AG09319 (cell line): Measurements from ENCODE around the gene BRINP1.
A peak's percentile ranks its signal among the peaks of the same experiment; 100 is the strongest.

Experiments used
- DNase-seq: peaks from one replicate; pipeline ENCODE4 v3.0.0-alpha.2; 2010; ENCODE audit warnings: low read depth; ENCODE audit errors: extremely low read depth
- TF ChIP-seq, protein P1 (sequence below): IDR thresholded peaks from 2 replicates; pipeline ENCODE4 v1.5.1; 2011; ENCODE audit warnings: low read depth, mild to moderate bottlenecking, inconsistent platforms, low read length, moderate library complexity

The BRINP1 gene

DNA sequence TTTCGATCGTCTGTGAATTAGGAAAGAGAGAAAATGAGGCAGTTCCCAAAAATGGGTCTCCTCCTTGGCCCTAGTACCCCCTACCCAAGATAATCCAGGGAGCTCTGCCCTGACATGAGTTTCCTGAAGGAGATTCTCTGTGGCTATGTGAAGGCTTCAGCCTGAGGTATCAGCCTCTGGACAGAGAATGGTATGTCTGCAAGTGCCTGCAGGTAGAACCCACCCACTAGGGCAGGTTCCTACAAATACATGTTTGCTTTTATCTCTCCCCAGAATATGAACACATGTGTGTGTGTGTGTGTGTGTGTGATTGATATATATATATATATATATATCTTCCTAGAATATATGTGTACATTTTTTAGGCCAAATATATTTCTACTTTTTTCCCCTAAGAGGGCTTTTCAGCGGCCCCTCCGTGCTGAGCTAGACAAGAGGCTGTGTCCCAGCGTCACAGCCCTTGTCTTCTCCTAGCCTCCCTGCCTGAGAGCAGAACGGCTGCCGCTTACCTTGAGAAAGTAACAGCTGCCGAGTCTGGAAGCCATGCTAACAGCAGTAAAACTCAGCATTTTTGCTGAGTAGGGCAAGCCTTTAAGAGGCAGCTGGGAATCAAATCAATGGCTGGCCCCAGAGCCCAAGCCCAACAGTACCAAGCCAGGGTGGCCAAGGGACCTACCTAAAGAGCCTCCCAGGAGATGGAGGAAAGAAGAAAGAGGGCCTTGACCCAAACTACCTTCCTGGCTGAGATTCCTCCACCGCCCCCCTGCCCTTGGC is 2.1 kb downstream of the BRINP1 start:
- DNase-seq, result no peak
- TF ChIP-seq, protein P1, sequence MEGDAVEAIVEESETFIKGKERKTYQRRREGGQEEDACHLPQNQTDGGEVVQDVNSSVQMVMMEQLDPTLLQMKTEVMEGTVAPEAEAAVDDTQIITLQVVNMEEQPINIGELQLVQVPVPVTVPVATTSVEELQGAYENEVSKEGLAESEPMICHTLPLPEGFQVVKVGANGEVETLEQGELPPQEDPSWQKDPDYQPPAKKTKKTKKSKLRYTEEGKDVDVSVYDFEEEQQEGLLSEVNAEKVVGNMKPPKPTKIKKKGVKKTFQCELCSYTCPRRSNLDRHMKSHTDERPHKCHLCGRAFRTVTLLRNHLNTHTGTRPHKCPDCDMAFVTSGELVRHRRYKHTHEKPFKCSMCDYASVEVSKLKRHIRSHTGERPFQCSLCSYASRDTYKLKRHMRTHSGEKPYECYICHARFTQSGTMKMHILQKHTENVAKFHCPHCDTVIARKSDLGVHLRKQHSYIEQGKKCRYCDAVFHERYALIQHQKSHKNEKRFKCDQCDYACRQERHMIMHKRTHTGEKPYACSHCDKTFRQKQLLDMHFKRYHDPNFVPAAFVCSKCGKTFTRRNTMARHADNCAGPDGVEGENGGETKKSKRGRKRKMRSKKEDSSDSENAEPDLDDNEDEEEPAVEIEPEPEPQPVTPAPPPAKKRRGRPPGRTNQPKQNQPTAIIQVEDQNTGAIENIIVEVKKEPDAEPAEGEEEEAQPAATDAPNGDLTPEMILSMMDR, result no peak

DNA sequence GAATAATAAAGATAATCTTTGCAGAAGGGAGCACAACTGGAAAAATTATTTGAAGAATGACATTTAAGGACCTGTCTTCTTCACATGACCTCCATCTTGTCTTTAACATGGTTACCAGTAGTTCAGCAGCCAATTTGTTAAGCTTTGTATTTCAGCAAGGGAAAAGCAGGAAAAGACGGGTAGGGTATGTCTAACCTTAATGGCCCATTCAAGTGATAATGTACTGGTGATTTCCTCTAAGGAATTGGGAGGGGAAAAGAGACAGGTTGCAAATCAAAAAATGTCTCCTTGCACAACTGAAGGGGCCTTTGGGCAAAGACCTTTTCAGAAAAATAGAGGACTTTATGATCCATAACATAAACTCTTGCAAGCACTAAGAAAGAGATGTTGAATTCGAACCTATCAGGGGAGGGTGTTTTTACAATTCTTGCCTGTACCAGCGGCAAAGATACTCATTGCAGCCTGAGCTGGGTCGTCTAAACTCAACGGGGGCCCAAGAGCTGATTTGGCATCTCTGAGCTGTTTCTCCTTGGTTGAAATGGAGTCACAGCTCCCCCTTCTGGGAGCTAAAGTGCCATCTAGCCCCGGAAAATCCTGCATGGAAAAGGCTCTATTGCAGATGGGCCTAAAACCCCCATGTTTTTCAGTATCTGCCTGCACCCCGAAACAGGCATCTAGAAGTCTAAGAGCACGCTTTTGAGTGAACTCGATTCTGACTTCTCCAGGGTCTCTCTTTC is 3.8 kb downstream of the BRINP1 start:
- TF ChIP-seq, protein P1, result peak; percentile 42
- no peak for DNase-seq

DNA sequence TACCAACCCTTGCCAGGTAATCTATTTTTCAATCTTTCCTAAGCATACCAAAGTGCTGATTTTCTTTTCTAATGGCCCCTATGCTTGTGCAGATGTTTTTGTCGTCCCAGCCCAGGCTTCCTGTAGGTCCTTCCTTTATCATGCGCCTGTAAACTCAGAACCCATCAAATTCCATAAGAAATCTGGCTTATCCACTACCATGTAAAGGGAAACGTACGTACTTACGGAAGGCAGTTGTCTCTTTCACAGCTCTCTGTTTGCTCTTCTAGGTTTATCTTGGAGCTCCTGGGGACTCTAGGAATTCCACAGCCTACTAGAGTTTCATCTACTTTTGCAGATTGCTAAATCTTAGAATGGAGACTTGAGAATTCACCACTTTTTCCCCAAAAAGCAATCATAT is 9.0 kb downstream of the BRINP1 start:
- DNase-seq, result no peak
- TF ChIP-seq, protein P1, result no peak

DNA sequence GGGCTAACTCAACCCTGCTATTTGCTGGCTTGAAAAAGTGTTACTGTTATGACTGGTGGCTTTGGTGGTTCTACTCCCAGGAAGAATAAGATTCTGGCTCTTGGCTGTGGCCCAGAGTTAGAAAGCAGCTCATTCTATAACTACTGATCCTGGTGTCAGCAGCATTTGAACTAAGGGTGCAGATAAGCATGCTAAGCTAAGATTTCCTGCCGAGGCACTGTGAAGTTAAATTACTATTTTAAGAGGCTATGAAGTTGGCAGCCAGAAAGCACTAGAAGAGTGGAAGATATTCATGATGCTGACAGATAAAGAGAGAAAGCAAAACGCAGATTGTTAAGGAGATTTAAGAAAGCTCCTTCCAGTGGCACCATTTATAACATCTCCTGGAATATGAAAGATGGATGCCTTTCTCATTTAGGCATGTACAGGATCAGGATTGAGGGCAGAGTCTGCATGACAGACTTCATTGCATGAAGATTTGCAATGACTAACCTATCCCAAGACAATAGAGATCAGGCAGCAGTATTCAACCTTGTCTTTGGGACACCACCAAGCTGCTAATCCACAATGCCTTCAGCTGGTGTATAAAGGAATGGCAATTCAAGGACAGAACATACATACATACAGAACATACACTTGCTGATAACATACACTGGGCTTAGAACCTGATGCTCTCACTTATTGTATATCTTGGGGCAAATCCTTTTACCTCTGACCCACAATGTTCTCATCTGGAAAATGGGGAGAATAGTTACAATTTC is 11.7 kb downstream of the BRINP1 start:
- TF ChIP-seq, protein P1, result no peak
- DNase-seq, result no peak

DNA sequence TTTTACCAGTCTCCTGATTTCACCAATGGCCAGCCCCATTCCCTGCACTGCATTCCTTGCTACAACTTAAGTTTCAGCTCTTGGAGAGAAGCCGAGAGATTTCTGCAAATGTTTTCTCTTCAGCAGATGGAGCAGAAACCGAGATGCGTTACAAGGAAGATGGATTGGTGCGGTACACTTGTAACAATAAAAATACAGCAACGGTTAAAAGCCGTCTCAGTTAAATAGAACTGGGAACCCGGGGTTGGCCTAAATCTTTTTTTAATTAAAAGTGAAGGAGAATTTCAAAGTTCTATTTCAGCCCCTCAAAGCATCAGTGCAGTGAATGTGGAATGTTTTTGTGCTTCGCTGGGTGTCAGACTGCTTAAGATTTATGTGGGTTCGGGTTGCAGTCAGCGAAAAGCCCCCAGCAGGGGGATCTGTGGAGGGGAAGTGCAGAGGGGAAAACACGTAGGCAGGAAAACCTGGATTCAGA is 19.8 kb downstream of the BRINP1 start:
- no peak for DNase-seq

DNA sequence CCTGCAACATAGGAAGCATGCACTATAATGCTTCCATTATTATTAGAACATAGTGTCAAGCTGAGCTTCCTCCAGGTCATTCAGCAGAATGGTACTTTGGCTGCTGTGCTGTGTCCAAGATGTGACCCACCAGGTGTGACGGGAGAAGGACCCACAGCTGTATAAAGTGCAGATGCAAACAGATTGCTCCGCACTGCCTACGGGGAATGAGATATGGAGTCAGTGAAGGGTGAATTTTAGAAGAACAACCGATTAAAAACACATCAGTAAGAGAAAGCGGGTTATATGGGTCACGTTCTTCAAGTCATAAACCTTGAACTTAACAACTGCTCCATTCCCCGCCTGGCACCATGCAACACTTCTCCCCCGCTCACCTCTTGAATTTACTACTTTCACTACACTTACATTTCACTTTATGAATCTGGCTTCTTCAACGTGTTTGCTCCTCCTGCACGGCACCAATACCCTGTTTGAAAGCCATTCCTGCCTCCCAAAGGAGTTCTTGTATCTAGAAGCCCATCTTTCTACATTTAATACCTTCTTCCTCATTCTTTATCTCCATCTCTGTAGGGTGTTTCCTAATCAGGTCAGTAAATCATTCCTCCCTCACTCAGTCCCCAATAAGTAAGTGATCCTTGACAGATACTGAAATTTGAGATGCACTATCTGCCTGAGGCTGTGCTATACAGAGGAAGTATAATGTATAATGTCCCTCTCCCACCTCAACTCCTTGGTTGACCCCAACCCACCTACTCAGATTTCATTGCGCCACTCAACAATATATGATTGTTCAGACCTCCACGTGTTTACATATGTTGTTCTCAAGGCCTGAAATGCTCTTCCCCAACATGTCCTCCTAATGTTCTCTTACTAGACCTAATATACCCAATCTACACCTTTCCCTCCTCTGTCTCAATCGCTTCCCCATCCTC is 25.9 kb downstream of the BRINP1 start:
- TF ChIP-seq, protein P1, result no peak
- no peak for DNase-seq

More for the DNA sequence above, 19.8 kb downstream of the BRINP1 start:
- TF ChIP-seq, protein P1, result no peak
